22Rv1 (cell line): ENCODE measurements around the gene AMIGO1.

ENCODE experiments used
- H3K27ac ChIP-seq: fragments of 450-650 bp; 2 replicates; pipeline ENCODE4 v1.5.1; 2017
- CTCF ChIP-seq: fragments of 450-650 bp; IDR thresholded peaks from 2 replicates; pipeline ENCODE4 v1.5.1; 2017; ENCODE audit warnings: mild to moderate bottlenecking
- ZFX ChIP-seq: fragments of 450-650 bp; IDR thresholded peaks from 2 replicates; pipeline ENCODE4 v1.6.1; 2017; ENCODE audit warnings: antibody characterized with exemption, borderline replicate concordance

The AMIGO1 gene

DNA sequence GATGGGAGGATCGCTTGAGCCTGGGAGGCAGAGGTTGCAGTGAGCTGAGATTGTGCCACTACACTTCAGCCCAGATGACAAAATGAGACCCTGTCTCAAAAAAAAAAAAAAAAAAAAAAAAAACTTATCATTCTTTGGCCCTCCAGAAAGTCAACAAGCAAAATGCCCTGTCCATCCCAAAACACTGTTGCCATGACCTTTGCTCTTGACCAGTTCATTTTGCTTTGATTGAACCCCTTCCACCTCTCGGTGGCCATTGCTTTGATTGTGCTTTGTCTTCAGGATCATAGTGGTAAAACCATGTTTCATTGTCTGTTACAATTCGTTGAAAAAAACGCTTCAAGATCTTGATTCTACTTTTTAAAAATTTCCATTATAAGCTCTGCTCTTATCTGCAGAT is 51.7 kb downstream of the AMIGO1 start:
- TF ChIP-seq CTCF = no peak
- no peak for TF ChIP-seq ZFX
- H3K27ac ChIP-seq = no peak overlapping the region

DNA sequence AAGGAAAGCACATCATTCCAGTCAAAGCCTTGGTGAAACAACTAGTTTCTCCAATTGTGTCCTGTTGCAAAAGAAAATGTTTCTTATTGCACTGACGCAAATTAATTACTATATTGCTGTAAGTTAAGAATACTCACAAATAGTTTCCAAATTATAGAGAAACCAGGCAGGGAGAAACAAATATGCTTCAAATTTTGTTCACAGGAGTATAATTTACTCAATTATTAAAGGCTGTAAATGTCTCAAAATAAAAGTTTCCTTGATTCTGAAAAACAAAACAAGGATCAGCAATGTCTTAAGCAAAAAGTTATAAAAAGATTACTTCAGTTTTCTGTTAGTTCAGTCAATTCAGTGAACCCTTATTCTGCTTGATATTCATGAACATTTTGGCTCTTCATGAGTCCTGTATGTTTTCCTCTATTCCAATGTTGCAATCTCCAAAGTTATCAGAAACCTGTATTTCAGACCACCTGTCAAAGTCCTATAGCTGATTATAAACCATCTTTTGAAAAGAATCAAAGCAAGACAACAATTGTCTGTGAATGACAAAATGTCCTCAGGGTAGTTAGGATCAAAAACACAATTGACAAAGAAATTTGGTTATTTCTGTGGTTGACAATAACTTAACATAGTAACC is 54.9 kb downstream of the AMIGO1 start:
- H3K27ac ChIP-seq = no peak overlapping the region
- TF ChIP-seq ZFX (no peak), CTCF (no peak)
